Neuronal stem cell (in vitro differentiated cells): ENCODE measurements around the gene SLCO3A1.

ENCODE experiments used
- DNase-seq: peaks from one replicate; pipeline ENCODE4 v3.0.0-alpha.2; 2013; ENCODE audit warnings: low spot score
- H2AFZ ChIP-seq: one replicate; pipeline ENCODE4 v1.6.1; 2013; ENCODE audit warnings: mild to moderate bottlenecking, low read length, inconsistent platforms
- H2AK5ac ChIP-seq: 2 replicates; pipeline ENCODE4 v1.6.1; 2013; ENCODE audit warnings: low read depth, mild to moderate bottlenecking, inconsistent platforms, low read length, moderate library complexity, mixed read lengths
- H2BK120ac ChIP-seq: 2 replicates; pipeline ENCODE4 v1.6.1; 2013; ENCODE audit warnings: low read depth, mild to moderate bottlenecking, inconsistent platforms, low read length, moderate library complexity, mixed read lengths
- H2BK12ac ChIP-seq: one replicate; pipeline ENCODE4 v1.6.1; 2013; ENCODE audit warnings: low read length, inconsistent platforms
- H2BK15ac ChIP-seq: 2 replicates; pipeline ENCODE4 v1.6.1; 2013; ENCODE audit warnings: mild to moderate bottlenecking, low read length, inconsistent platforms, mixed read lengths
- H2BK5ac ChIP-seq: one replicate; pipeline ENCODE4 v1.6.1; 2013; ENCODE audit warnings: inconsistent platforms, mild to moderate bottlenecking, low read length, moderate library complexity
- H3K14ac ChIP-seq: one replicate; pipeline ENCODE4 v1.6.1; 2013; ENCODE audit warnings: low read length, inconsistent platforms
- H3K18ac ChIP-seq: 2 replicates; pipeline ENCODE4 v1.6.1; 2013; ENCODE audit warnings: low read length, inconsistent platforms
- H3K23ac ChIP-seq: 2 replicates; pipeline ENCODE4 v1.6.1; 2013; ENCODE audit warnings: low read depth, mild to moderate bottlenecking, mixed read lengths, low read length, inconsistent platforms; ENCODE audit not compliant: poor library complexity
- H3K27ac ChIP-seq: replicated peaks from 3 replicates; pipeline ENCODE4 v1.5.1; 2013; ENCODE audit warnings: low read length, inconsistent platforms
- H3K27me3 ChIP-seq, 3 experiments: 2 replicates each; pipeline ENCODE4 v1.6.1; 2013; ENCODE audit warnings: low read length in 3 of 3, mild to moderate bottlenecking in 2 of 3, inconsistent platforms in 1 of 3, low read depth in 1 of 3, mixed read lengths in 1 of 3, moderate library complexity in 1 of 3; ENCODE audit not compliant: control insufficient read depth in 3 of 3, insufficient read depth in 3 of 3
- H3K36me3 ChIP-seq, 2 donors: replicated peaks in 1 of 2; 2 replicates each; pipeline ENCODE4 v1.6.1; 2013; ENCODE audit warnings: low read length in 2 of 2; ENCODE audit not compliant: control insufficient read depth in 2 of 2, insufficient read depth in 2 of 2
- H3K4ac ChIP-seq: 2 replicates; pipeline ENCODE4 v1.6.1; 2013; ENCODE audit warnings: inconsistent platforms, mild to moderate bottlenecking, low read length, moderate library complexity
- H3K4me1 ChIP-seq, 2 donors: 1 replicate in 1 of 2; 2 replicates in 1 of 2; pipeline ENCODE4 v1.6.1; 2013; ENCODE audit warnings: low read length in 2 of 2, low read depth in 1 of 2; ENCODE audit not compliant: control insufficient read depth in 2 of 2, insufficient read depth in 1 of 2
- H3K4me2 ChIP-seq: one replicate; pipeline ENCODE4 v1.6.1; 2013; ENCODE audit warnings: mild to moderate bottlenecking, low read length, inconsistent platforms; ENCODE audit not compliant: insufficient read depth, poor library complexity, severe bottlenecking
- H3K4me3 ChIP-seq, 2 donors: 2 replicates each; pipeline ENCODE4 v1.5.1; 2013; ENCODE audit warnings: low read length in 2 of 2, mild to moderate bottlenecking in 2 of 2, inconsistent platforms in 1 of 2, moderate library complexity in 1 of 2
- H3K79me1 ChIP-seq: one replicate; pipeline ENCODE4 v1.6.1; 2013; ENCODE audit warnings: low read depth, mild to moderate bottlenecking, inconsistent platforms, low read length, moderate library complexity
- H3K9ac ChIP-seq: one replicate; pipeline ENCODE4 v1.6.1; 2013; ENCODE audit warnings: mild to moderate bottlenecking, low read depth, low read length, inconsistent platforms; ENCODE audit not compliant: poor library complexity
- H3K9me3 ChIP-seq, 2 donors: replicated peaks in 1 of 2; 2 replicates each; pipeline versions ENCODE3 to v1.6.1; 2013; ENCODE audit warnings: low read length in 2 of 2, mild to moderate bottlenecking in 2 of 2, inconsistent platforms in 1 of 2, low read depth in 1 of 2, mixed read lengths in 1 of 2, moderate library complexity in 1 of 2; ENCODE audit not compliant: control insufficient read depth in 2 of 2, insufficient read depth in 1 of 2
- H4K8ac ChIP-seq: one replicate; pipeline ENCODE4 v1.6.1; 2013; ENCODE audit warnings: low read depth, mild to moderate bottlenecking, inconsistent platforms, low read length, moderate library complexity
- H4K91ac ChIP-seq: one replicate; pipeline ENCODE4 v1.6.1; 2013; ENCODE audit warnings: low read length, low read depth, mild to moderate bottlenecking, inconsistent platforms; ENCODE audit not compliant: poor library complexity
- WGBS, 2 donors: extraction: QIAGEN DNeasy Blood & Tissue Kit; methylation state at CpG; one replicate each; pipeline ENCODE4 v1.1.7; 2013; ENCODE audit warnings: missing lambda C conversion rate in 2 of 2, mixed read lengths in 1 of 2; ENCODE audit not compliant: insufficient read length in 2 of 2, insufficient replicate concordance in 1 of 2; ENCODE audit errors: extremely low coverage in 2 of 2; 5-methylcytosine and 5-hydroxymethylcytosine counted together

Gene SLCO3A1

DNA sequence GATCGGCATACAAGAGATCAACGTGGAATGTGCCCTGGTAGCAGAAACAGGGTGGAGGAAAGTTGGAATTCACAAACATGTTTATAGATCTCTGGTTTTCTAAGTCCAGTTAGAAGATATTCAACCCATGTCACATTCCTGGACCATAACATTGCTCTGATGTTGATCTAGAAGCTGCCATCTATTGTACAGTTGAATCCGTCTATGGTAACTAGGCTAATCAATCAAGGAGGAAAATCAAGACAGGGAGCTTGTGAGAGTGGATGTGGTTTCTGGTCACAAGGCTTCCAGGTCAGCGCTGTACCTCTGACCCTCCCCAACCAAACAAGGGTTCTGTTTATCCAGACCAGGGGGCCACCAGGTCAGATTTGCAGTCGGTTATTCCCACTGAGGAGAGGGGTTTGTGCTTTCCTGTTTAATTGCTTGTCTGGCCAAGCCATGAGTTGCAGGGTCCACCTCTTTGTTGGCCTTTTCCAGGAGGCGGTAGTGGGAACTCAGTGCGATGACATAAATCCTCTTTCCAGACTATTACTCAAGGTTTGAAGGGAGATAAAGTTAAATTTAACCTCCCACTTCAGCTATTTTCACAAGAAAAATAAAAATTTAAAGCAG is 130.3 kb downstream of the SLCO3A1 start:
- Histone ChIP-seq H3K23ac (no peak overlapping the region), H3K4ac (no peak overlapping the region), H2BK12ac (no peak overlapping the region), H3K27ac (no peak overlapping the region), H3K18ac (no peak overlapping the region), H3K9ac (no peak overlapping the region), H2AK5ac (no peak overlapping the region), H3K14ac (no peak overlapping the region), H2AFZ (no peak overlapping the region), H3K79me1 (no peaks in the 10 kb centered on the region), H3K9me3 (no peaks in the 10 kb centered on the region), H2BK5ac (no peak overlapping the region), H3K27me3 (peaks cover 0 to 3% (median 0%) of the 10 kb centered on the region in 3 experiments), H3K4me3 (no peak overlapping the region), H3K36me3 (no peaks in the 10 kb centered on the region), H2BK15ac (no peak overlapping the region), H4K8ac (no peak overlapping the region), H4K91ac (no peak overlapping the region), H3K4me1 (peaks cover 0 to 2% of the 10 kb centered on the region in 2 donors), H3K4me2 (no peak overlapping the region), H2BK120ac (no peak overlapping the region)
- DNase-seq, result no peak
- no CpG with 5 or more reads among the region's 7 CpGs for WGBS, 2 donors

DNA sequence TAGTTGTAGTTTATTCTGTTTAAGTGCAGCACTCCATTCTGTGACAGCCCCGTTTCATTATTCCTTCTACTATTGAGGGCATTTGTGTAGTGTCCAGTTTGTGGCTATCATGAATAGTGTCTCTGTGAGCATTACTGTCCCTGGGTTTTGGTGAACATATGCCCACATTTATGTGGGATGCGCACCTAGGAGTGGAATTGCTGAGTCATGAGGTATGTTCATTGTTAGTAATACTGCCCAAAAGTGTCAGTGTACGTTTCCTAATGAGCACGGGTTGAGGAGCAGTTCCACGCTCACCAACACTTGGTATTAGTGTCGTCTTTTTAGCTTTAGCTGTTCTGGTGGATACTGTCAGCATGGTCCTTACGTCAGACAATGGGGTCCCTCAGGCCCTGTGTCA is 131.8 kb downstream of the SLCO3A1 start:
- Histone ChIP-seq H2AFZ (no peak overlapping the region), H3K27ac (no peak overlapping the region), H2BK12ac (no peak overlapping the region), H2AK5ac (no peak overlapping the region), H3K4ac (no peak overlapping the region), H3K36me3 (no peaks in the 10 kb centered on the region), H4K91ac (no peak overlapping the region), H3K18ac (no peak overlapping the region), H3K23ac (no peak overlapping the region), H4K8ac (no peak overlapping the region), H3K9me3 (no peaks in the 10 kb centered on the region), H3K27me3 (peaks cover 0 to 3% (median 0%) of the 10 kb centered on the region in 3 experiments), H3K79me1 (no peaks in the 10 kb centered on the region), H3K9ac (no peak overlapping the region), H3K14ac (no peak overlapping the region), H3K4me3 (no peak overlapping the region), H3K4me1 (peaks cover 0 to 2% of the 10 kb centered on the region in 2 donors), H3K4me2 (no peak overlapping the region), H2BK120ac (no peak overlapping the region), H2BK15ac (no peak overlapping the region), H2BK5ac (no peak overlapping the region)
- no peak for DNase-seq
- WGBS, 2 donors, result no CpG with 5 or more reads among the region's 7 CpGs

GRCh38 chr15:91988071-91988470 is 134.6 kb downstream of the SLCO3A1 start:
- Histone ChIP-seq H2BK12ac (no peak overlapping the region), H3K36me3 (no peaks in the 10 kb centered on the region), H3K27me3 (peaks cover 0 to 3% (median 0%) of the 10 kb centered on the region in 3 experiments), H3K4me3 (no peak overlapping the region), H3K9me3 (no peaks in the 10 kb centered on the region), H2BK5ac (no peak overlapping the region), H3K4me2 (no peak overlapping the region), H2BK15ac (no peak overlapping the region), H3K4ac (no peak overlapping the region), H3K9ac (no peak overlapping the region), H3K27ac (no peak overlapping the region), H3K23ac (no peak overlapping the region), H4K8ac (no peak overlapping the region), H2AK5ac (no peak overlapping the region), H3K18ac (no peak overlapping the region), H2BK120ac (no peak overlapping the region), H3K79me1 (no peaks in the 10 kb centered on the region), H2AFZ (no peak overlapping the region), H3K14ac (no peak overlapping the region), H3K4me1 (peaks cover 0 to 2% of the 10 kb centered on the region in 2 donors), H4K91ac (no peak overlapping the region)
- no peak for DNase-seq
- WGBS, 2 donors, result no CpG with 5 or more reads among the region's 11 CpGs

DNA sequence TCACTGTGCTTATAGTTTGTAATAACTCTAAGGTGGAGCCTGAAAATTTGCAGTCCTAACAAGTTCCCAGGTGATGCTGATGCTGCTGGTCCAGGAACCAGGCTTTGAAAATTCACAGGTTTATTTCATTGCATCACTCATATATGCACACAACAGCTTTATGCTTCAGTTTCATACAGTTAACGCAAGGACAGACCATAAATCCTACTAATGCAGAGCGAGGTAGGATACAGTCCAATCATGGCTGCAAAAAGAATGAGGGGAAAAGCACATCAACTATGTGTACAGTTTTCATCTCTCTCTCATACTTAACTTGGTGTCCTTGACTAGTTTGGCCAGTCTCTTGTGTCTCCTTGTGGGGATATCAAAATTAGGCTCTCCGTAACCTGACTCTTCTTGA is 135.1 kb downstream of the SLCO3A1 start:
- H3K14ac ChIP-seq, result no peak overlapping the region
- H3K18ac ChIP-seq, result no peak overlapping the region
- H3K36me3 ChIP-seq, result no peaks in the 10 kb centered on the region
- H4K8ac ChIP-seq, result no peak overlapping the region
- H3K4me2 ChIP-seq, result no peak overlapping the region
- H3K27ac ChIP-seq, result no peak overlapping the region
- no peak overlapping the region for H3K4ac ChIP-seq
- no peak overlapping the region for H2AK5ac ChIP-seq
- H3K27me3 ChIP-seq, result peaks cover 0 to 3% (median 0%) of the 10 kb centered on the region in 3 experiments
- no peak overlapping the region for H2AFZ ChIP-seq
- DNase-seq, result no peak
- no peaks in the 10 kb centered on the region for H3K9me3 ChIP-seq
- WGBS, 2 donors, result no CpG with 5 or more reads among the region's 3 CpGs
- no peak overlapping the region for H4K91ac ChIP-seq
- H3K79me1 ChIP-seq, result no peaks in the 10 kb centered on the region
- H3K9ac ChIP-seq, result no peak overlapping the region
- H2BK120ac ChIP-seq, result no peak overlapping the region
- no peak overlapping the region for H2BK15ac ChIP-seq
- H2BK5ac ChIP-seq, result no peak overlapping the region
- H3K4me1 ChIP-seq, result peaks cover 0 to 2% of the 10 kb centered on the region in 2 donors
- no peak overlapping the region for H3K23ac ChIP-seq
- no peak overlapping the region for H2BK12ac ChIP-seq
- H3K4me3 ChIP-seq, result no peak overlapping the region
